Ecto neural progenitor cell (in vitro differentiated cells): ENCODE results near the gene RCOR1.
"Not testable (repeated sequence)": the region's sequence is repeated elsewhere in the genome, so short reads cannot be mapped to it uniquely, and the experiment has no call there.

Source experiments
- DNase-seq: peaks from one replicate; pipeline ENCODE4 v3.0.0-alpha.2; 2018; ENCODE audit warnings: low spot score

RCOR1 gene

GRCh38 chr14:102593061-102593824 lies 794 bp downstream of the RCOR1 start:
- peak; percentile 75 for DNase-seq

GRCh38 chr14:102593825-102594137 lies 1.3 kb downstream of the RCOR1 start:
- DNase-seq, result no peak

GRCh38 chr14:102594514-102595175 lies 2.2 kb downstream of the RCOR1 start:
- DNase-seq, result no peak

- no peak for DNase-seq
Measured at GRCh38 chr14:102601378-102601925, 9.0 kb downstream of the RCOR1 start.

GRCh38 chr14:102602421-102603292 lies 10.2 kb downstream of the RCOR1 start:
- DNase-seq, result no peak

GRCh38 chr14:102603293-102603907 lies 11.0 kb downstream of the RCOR1 start:
- no peak for DNase-seq

- no peak for DNase-seq
Measured at GRCh38 chr14:102604183-102604582, 11.7 kb downstream of the RCOR1 start.

- no peak for DNase-seq
Measured at GRCh38 chr14:102605029-102605428, 12.6 kb downstream of the RCOR1 start.

GRCh38 chr14:102606296-102606695 lies 13.8 kb downstream of the RCOR1 start:
- no peak for DNase-seq

GRCh38 chr14:102608064-102608446 lies 15.6 kb downstream of the RCOR1 start:
- DNase-seq, result no peak

- DNase-seq, result no peak
Measured at GRCh38 chr14:102610968-102611811, 18.7 kb downstream of the RCOR1 start.

GRCh38 chr14:102616318-102616717 lies 23.9 kb downstream of the RCOR1 start:
- DNase-seq, result no peak

GRCh38 chr14:102616799-102617198 lies 24.4 kb downstream of the RCOR1 start:
- no peak for DNase-seq

GRCh38 chr14:102619012-102619411 lies 26.6 kb downstream of the RCOR1 start:
- not testable (repeated sequence) for DNase-seq

GRCh38 chr14:102620413-102620812 lies 28.0 kb downstream of the RCOR1 start:
- no peak for DNase-seq

GRCh38 chr14:102622262-102622885 lies 29.9 kb downstream of the RCOR1 start:
- DNase-seq, result no peak

GRCh38 chr14:102624666-102625065 lies 32.2 kb downstream of the RCOR1 start:
- DNase-seq, result no peak

- DNase-seq, result no peak
Measured at GRCh38 chr14:102625564-102626296, 33.3 kb downstream of the RCOR1 start.

- DNase-seq, result no peak
Measured at GRCh38 chr14:102626530-102626929, 34.1 kb downstream of the RCOR1 start.

GRCh38 chr14:102629011-102629444 lies 36.6 kb downstream of the RCOR1 start:
- DNase-seq, result no peak
